DMS153 (cell line): Measurements from ENCODE around the gene CD248.
"Not testable (repeated sequence)": the region's sequence is repeated elsewhere in the genome, so short reads cannot be mapped to it uniquely, and the experiment has no call there.

ENCODE experiments used
- DNase-seq: peaks from one replicate; lab custom pipeline; 2025; lab: John Stamatoyannopoulos, UW

The CD248 gene

DNA sequence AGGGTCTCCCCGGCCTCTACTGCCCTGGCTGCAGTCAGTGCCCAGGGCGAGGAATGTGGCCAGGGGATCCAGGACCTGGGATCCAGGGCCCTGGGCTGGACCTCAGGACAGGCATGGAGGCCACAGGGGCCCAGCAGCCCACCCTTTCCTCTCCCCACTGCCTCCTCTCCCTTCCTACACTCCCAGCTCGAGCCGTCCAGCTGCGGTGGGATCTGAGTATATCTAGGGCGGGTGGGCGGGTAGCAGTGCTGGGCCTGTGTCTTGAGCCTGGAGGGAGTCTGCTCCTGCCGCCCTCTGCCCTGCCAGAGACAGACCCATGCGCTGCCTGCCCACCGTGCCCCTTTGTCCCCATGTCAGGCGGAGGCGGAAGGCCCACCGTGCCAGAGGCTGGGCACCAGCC lies 40.2 kb downstream of the CD248 start:
- not testable (repeated sequence) for DNase-seq

DNA sequence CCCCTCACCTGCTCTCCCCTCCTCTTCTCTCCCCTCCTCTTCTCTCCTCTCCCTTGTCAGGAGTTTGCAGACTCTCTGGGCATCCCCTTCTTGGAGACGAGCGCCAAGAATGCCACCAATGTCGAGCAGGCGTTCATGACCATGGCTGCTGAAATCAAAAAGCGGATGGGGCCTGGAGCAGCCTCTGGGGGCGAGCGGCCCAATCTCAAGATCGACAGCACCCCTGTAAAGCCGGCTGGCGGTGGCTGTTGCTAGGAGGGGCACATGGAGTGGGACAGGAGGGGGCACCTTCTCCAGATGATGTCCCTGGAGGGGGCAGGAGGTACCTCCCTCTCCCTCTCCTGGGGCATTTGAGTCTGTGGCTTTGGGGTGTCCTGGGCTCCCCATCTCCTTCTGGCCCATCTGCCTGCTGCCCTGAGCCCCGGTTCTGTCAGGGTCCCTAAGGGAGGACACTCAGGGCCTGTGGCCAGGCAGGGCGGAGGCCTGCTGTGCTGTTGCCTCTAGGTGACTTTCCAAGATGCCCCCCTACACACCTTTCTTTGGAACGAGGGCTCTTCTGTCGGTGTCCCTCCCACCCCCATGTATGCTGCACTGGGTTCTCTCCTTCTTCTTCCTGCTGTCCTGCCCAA lies 40.7 kb downstream of the CD248 start:
- no peak for DNase-seq

DNA sequence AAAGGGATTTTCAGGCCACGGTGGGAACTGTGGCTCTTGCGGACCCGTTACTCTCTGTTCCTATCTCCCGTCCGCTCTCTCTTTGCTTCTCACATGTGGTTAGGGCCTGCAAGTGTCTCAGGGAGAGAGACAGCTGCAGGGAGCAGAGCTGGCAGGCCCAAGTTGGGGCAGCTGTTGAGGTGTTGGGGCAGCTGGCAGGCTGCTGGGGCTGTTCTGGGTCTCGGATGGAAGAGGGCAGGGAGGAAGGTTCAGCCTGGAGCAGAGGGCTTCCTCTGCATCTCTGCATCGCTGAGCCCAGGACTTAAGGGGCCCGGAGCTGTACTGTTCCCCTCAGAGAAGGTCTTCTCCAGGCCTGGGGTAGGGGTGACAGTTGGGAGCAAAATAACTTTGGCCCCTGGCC lies 41.4 kb downstream of the CD248 start:
- DNase-seq: no peak

DNA sequence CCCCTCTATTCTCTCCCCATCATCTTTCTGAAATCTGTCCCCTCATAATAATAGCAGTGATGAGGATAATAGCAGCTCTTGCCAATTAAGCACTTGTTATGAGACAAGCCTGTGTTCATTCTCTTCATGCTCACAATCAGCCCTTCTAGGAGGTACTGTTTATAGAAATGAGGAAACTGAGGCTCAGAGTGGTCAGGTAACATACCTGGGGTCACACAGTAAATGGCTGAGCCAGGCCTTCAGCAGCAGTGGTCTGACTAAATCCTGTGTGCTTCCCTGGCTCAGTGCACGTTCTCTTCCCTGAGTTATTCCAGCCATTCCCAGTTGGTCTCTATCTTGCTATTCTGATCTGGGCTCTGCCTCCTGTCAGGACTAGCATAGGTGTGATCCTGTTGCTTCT lies 42.6 kb downstream of the CD248 start:
- DNase-seq: no peak

DNA sequence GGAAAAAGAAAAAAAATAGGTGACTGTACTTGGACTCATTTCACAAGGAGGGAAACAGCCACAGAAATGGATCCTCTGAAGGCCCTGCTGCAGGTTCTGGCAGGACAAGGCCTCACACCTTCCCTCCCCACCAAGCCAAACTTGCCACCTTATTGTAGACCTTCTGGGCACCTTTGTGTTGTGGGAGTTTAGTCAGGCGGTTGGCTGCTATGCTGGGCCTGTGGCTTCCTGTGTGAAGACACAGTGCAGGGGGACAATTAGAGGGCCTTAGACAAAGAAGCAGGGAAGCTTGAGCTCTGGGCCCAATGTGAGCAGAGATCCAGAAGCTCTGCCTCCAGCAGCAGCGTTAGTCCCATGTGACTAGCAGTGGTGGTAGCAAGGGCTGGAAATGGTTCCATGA lies 44.2 kb downstream of the CD248 start:
- no peak for DNase-seq

DNA sequence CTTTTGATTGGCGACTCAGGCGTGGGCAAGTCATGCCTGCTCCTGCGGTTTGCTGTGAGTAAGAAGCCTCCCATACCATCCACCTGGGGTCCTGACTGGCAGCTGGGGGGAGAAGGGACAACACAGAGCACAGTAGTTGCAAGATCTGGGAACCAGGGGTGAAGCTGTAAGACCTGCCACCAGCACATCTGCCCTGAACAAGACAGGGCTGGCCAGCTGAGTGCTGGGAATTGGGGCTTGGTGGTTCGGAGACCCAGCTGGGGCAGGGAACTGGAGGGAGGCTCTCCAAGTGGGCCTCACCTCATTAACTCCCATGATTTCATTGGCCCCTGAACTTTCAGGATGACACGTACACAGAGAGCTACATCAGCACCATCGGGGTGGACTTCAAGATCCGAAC lies 45.0 kb downstream of the CD248 start:
- DNase-seq: no peak

DNA sequence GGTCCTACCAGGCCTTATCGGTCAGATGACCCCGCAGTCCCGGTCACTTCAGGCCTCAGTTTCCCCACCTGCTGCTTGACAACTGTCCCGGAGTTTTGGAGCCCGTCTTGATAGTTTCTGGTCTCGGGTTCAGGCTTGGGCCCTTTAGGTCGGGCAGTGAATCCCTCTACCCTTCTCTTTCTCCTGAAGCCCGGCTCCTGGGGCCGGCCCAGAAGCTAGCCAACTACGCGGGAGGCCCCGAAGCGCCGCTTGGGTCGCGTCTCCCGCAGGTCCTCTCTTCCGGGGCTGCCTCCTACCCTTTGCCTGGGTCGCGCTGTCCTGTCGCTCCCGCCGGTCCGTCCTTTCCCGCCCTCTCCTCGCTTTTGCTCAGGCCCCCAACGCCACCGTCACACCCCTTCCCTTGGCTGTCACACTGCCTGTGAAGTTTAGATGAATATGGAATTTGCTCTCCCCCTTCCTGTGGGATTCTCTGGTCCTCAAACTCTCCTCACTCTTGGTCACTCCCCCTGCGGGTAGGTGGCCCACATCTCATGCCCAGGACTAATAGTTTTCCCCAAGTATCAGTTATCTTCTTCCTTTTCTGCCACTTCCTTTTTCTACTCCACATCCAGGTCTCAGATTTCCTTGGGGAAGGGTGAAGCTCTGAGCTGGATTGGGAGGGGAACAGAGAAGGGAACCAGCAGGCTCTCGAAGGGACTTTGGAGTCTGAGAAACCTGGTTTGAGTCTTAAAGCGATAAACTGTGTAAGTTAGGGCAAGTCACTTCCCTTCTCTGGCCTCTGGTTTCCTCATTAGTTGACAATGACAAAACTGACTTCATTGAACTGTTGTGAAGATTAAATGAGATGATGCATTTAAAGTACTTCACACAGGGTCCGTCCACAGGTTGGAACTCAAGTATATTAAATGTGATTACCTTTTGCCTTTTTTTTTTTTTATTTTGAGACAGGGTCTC lies 47.6 kb downstream of the CD248 start:
- no peak for DNase-seq

DNA sequence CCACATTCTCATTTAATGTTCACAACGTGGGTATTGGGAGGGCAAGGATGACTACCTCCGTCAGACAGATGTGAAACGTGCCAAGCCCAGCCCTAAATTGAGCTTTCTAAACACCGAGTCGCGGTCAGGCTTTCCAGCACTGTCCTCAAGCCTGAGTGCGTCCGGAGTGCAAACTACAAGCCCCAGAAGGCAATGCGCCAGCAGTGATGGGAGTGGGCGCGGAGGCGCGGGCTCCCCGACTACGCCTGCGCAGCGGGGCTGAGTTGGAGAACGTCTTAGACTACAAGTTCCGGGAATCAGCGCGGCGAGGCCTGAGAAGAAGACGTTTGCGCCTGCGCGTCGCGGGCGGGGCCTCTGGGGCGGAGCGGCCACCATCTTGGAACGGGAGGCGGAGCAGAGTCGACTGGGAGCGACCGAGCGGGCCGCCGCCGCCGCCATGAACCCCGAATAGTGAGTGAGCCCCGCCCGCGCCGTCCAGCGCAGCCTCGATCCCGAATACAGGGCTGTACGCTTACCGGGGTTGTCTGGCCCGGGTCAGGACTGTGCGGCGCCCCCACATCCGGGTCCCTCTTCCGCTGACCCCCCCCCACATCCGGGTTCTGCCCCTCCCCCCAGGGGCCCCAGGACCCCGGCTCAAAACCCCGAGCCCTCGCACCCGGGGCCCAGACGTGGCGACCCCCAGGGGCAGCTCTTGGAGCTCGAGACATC lies 48.4 kb downstream of the CD248 start, which contains the start of gene RAB1B:
Gene RAB1B, plus strand, starts transcription at position 396 of the 708 bp plus-strand sequence. Its CDS starts 41 bp downstream, at position 437.
- peak; percentile 99 for DNase-seq

DNA sequence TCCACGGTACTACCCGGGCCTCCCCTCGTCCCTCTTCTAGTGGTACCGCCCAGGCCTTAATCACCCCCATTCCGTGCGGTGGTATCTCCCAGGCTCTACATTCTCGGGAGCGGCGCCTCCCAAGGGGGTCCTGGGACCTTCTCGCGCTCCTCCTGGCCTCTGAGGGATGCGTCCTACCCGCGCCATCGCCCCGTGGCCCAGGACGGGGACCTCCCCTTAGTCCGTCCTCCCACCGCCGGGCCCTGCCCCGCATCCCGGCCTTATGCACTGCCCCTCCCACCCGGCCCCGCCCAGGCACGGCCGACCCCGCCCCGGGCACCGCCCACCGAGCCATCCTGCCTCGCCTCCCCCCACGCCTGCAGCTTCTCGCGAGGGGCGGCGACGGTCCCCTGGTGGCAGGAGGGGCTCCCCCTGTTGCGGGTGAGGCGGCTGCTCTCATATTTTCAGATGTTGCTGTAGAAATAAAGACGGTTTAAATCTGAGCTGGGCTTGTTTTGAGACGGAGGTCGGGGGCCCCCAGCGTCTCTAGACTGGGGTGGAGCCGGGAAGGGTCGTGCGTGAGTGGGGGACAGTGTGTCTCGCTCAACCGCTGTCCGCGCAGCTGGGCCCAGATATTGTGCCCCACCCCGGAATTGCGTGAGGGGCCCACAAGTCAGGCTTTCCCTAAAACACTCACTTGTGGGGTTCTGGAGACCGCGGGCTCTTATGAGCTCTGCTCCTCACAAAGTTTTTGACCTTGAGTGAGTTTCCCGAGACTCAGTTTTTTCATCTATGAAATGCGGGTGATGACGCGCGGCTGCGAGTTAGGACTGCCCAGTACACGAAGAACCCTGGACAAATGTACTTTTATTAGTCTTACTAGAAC lies 49.2 kb downstream of the CD248 start:
- DNase-seq: peak; percentile 49

DNA sequence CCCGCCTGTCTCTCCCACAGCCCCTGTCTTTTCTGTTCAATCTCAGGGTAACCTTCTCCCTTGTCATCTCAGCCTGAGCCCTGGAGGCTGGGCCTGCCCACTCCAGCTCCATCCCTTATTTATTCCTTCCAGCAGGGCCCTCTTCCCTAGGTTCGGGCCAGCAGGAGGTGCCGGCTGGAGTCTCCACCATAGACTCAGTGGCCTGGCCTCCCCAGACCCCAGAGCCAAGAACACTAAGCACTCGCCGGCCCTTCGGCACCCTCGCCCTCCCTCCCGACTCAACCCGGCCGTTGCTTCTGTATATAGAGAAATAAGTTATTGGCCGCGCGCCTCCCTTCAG lies 49.8 kb downstream of the CD248 start:
- no peak for DNase-seq

DNA sequence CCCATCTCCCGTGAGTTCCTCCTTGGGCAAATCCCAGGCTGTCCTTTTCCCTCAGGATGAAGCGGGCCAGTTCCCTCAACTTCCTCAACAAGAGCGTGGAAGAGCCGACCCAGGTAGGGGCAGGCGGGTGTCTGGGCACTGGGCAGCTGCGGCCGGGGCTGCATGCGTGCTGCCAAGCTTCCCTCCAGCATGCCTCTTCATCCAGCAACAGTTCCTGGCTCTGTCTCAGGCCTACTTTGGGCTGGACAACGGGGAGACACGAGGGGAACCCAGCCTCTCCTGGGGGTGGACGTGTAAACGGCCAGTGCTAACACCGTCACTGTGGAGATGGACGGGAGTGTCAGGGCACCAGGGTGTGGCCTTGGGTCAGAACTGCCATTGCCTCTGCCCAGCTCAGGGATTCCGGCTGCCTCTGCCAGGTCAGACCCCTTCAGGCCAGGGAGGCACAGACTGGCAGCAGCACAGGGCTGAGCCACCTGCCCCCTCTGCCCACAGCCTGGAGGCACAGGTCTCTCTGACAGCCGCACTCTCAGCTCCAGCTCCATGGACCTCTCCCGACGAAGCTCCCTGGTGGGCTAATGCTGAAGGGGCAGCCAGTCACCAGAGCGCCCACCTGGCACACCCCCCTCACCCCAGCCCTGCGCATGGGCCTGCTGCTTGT lies 50.3 kb downstream of the CD248 start:
- no peak for DNase-seq

DNA sequence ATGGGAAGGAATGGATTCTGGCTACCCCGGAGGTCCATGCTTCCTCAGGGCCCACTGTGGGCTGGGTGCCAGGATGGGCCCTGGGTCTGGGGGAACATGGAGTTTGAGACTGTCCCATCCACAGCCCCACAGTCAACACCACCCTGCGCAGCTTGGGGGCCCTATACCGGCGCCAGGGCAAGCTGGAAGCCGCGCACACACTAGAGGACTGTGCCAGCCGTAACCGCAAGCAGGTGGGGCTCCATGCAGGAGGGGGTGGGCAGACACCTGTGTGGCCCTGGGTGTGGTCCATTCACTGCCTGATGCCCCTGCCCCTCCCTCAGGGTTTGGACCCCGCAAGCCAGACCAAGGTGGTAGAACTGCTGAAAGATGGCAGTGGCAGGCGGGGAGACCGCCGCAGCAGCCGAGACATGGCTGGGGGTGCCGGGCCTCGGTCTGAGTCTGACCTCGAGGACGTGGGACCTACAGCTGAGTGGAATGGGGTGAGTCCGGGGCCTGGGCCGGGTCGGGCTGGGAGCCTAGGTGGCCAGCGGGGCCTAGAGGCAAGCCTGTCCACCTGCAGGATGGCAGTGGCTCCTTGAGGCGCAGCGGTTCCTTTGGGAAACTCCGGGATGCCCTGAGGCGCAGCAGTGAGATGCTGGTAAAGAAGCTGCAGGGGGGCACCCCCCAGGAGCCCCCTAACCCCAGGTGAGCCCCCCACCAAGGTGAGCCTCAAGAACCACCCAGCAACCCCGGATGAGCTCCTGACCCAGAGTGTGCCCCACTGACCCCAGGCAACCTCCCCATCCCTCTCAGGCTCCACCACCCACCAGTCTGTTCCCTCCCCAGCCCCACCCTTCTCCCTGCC lies 51.1 kb downstream of the CD248 start:
- DNase-seq: no peak

DNA sequence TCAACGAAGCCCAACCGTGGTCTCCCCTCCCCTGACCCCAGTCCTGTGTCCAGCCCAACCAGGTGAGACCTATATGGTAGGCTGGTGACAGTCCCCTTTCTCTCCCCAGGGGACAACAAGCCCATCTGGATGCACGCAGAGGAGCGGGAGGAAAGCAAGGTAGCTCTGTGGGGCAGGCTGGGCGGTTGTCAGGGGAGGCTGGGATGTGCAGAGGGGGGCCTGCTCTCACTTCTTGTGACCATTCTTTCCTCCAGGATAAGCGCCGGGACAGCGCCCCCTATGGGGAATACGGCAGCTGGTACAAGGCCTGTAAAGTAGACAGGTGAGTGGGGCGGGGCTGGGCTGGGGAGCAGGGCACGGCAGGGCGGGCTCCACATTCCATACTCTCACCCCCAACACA lies 51.9 kb downstream of the CD248 start:
- no peak for DNase-seq
